Stimulated activated CD4-positive, alpha-beta T cell treated with anti-CD3 and anti-CD28 coated beads, Interleukin-2, amount 100 ng/mL, for 4 hours (primary cell): ENCODE measurements around the gene HELZ.
"Not testable (repeated sequence)": the region's sequence is repeated elsewhere in the genome, so short reads cannot be mapped to it uniquely, and the experiment has no call there.

Source experiments
- DNase-seq: peaks from one replicate; pipeline ENCODE4 v3.0.0-alpha.2; 2020; ENCODE audit warnings: low read depth

HELZ gene

GRCh38 chr17:67245073-67245693, at the start of gene HELZ:
HELZ (minus strand) TSS chr17:67245196; CDS start chr17:67218804, 26,392 bp downstream.
- peak; percentile 55 for DNase-seq

GRCh38 chr17:67293251-67294203, 48.5 kb upstream of the HELZ start:
- peak; percentile 35 for DNase-seq

- no peak for DNase-seq
These were observed 45.8 kb upstream of the HELZ start for GRCh38 chr17:67290711-67291291.

- DNase-seq, result no peak
These were observed 45.2 kb upstream of the HELZ start for GRCh38 chr17:67290244-67290643.

- no peak for DNase-seq
These were observed 44.3 kb upstream of the HELZ start for GRCh38 chr17:67289181-67289876.

- not testable (repeated sequence) for DNase-seq
These were observed 41.8 kb upstream of the HELZ start for GRCh38 chr17:67286826-67287225.

GRCh38 chr17:67285360-67285759, 40.4 kb upstream of the HELZ start:
- no peak for DNase-seq

GRCh38 chr17:67283731-67284516, 38.9 kb upstream of the HELZ start:
- DNase-seq, result no peak

GRCh38 chr17:67281743-67282142, 36.7 kb upstream of the HELZ start:
- no peak for DNase-seq

GRCh38 chr17:67281053-67281452, 36.1 kb upstream of the HELZ start:
- no peak for DNase-seq

- DNase-seq, result no peak
These were observed 35.3 kb upstream of the HELZ start for GRCh38 chr17:67280279-67280678.

- DNase-seq, result no peak
These were observed 34.1 kb upstream of the HELZ start for GRCh38 chr17:67279115-67279514.

GRCh38 chr17:67278363-67278762, 33.4 kb upstream of the HELZ start:
- no peak for DNase-seq

- DNase-seq, result no peak
These were observed 31.1 kb upstream of the HELZ start for GRCh38 chr17:67276075-67276474.

GRCh38 chr17:67274466-67274865, 29.5 kb upstream of the HELZ start:
- DNase-seq, result no peak

- DNase-seq, result no peak
These were observed 28.9 kb upstream of the HELZ start for GRCh38 chr17:67273900-67274299.

GRCh38 chr17:67272312-67273047, 27.5 kb upstream of the HELZ start:
- no peak for DNase-seq

- not testable (repeated sequence) for DNase-seq
These were observed 26.2 kb upstream of the HELZ start for GRCh38 chr17:67271187-67271586.

GRCh38 chr17:67270416-67270815, 25.4 kb upstream of the HELZ start:
- DNase-seq, result no peak

GRCh38 chr17:67266496-67266895, 21.5 kb upstream of the HELZ start:
- DNase-seq, result no peak
